Keratinocyte (primary cell): ENCODE data around the gene ACBD6. TPM values are rescaled to one million over a fixed set of nuclear protein-coding genes. Genes with fewer than 3 reads are reported as not detected.

Experiments
- DNase-seq: peaks from one replicate; pipeline ENCODE4 v3.0.0-alpha.2; 2011; ENCODE audit warnings: low read depth, missing footprints, low spot score
- FAIRE-seq: peaks from 2 replicates; lab custom pipeline; 2011; peaks lifted over from hg19 to GRCh38; lab: Jason Lieb, UNC
- H2AFZ ChIP-seq: 2 replicates; pipeline ENCODE4 v1.6.0; 2012; ENCODE audit warnings: low read length, control low read depth, inconsistent platforms; ENCODE audit not compliant: control insufficient read depth
- H3K27ac ChIP-seq: 2 replicates; pipeline ENCODE4 v1.5.1; 2011; ENCODE audit warnings: low read length; ENCODE audit not compliant: control insufficient read depth, insufficient read depth
- H3K27me3 ChIP-seq: 3 replicates; pipeline ENCODE4 v1.6.0; 2011; ENCODE audit warnings: low read length; ENCODE audit not compliant: control insufficient read depth, insufficient read depth; ENCODE audit errors: extremely low read depth
- H3K36me3 ChIP-seq, 2 experiments: 2 replicates in 1 of 2; 3 replicates in 1 of 2; pipeline ENCODE4 v1.5.1; 2011; ENCODE audit warnings: low read length in 2 of 2, mild to moderate bottlenecking in 1 of 2; ENCODE audit not compliant: control insufficient read depth in 2 of 2, insufficient read depth in 2 of 2; ENCODE audit errors: extremely low read depth in 1 of 2
- H3K4me1 ChIP-seq: 3 replicates; pipeline ENCODE4 v1.5.1; 2011; ENCODE audit warnings: low read length; ENCODE audit not compliant: control insufficient read depth, insufficient read depth; ENCODE audit errors: extremely low read depth
- H3K4me2 ChIP-seq: 3 replicates; pipeline ENCODE4 v1.6.0; 2011; ENCODE audit warnings: low read depth, low read length; ENCODE audit not compliant: control insufficient read depth, insufficient read depth; ENCODE audit errors: extremely low read depth
- H3K4me3 ChIP-seq, 3 experiments: fragments of 200-600 bp in 1 of 3; sonication (generic) in 1 of 3; 2 replicates in 2 of 3; 3 replicates in 1 of 3; pipeline ENCODE4 v1.5.1; 2011 to 2016; ENCODE audit warnings: low read length in 3 of 3, mild to moderate bottlenecking in 3 of 3, control low read depth in 2 of 3, inconsistent platforms in 1 of 3, low read depth in 1 of 3, mixed read lengths in 1 of 3, mixed run types in 1 of 3, moderate library complexity in 1 of 3; ENCODE audit not compliant: control insufficient read depth in 2 of 3, insufficient read depth in 2 of 3; ENCODE audit errors: extremely low read depth in 1 of 3
- H3K79me2 ChIP-seq: 2 replicates; pipeline ENCODE4 v1.6.0; 2012; ENCODE audit warnings: low read length; ENCODE audit not compliant: control insufficient read depth, insufficient read depth
- H3K9ac ChIP-seq: 3 replicates; pipeline ENCODE4 v1.6.0; 2011; ENCODE audit warnings: low read length; ENCODE audit not compliant: control insufficient read depth, insufficient read depth; ENCODE audit errors: extremely low read depth
- H3K9me1 ChIP-seq: 3 replicates; pipeline ENCODE4 v1.6.0; 2011; ENCODE audit warnings: low read length; ENCODE audit not compliant: control insufficient read depth, insufficient read depth; ENCODE audit errors: extremely low read depth
- H3K9me3 ChIP-seq: 2 replicates; pipeline ENCODE4 v1.5.1; 2012; ENCODE audit warnings: low read depth, low read length; ENCODE audit not compliant: control insufficient read depth
- H4K20me1 ChIP-seq: 3 replicates; pipeline ENCODE4 v1.6.0; 2011; ENCODE audit warnings: low read length; ENCODE audit not compliant: control insufficient read depth, insufficient read depth; ENCODE audit errors: extremely low read depth
- EZH2 ChIP-seq: IDR thresholded peaks from one replicate; pipeline ENCODE4 v1.6.1; 2012; ENCODE audit warnings: inconsistent platforms, mild to moderate bottlenecking, low read length, moderate library complexity
- dilution Hi-C: fragments of 300-500 bp; cut with MboI; formaldehyde crosslinking; loops from one replicate; pipeline ENCODE4 v1.7.0; 2020; ENCODE audit warnings: low sequenced_read_pairs; ENCODE audit not compliant: extremely low pct_ligation_motif_present
- polyA plus RNA-seq, 5 experiments: library from polyadenylated mRNA; depleted of rRNA in 3 of 5; stranded (reverse) in 3 of 5; stranded (forward) in 1 of 5; unstranded in 1 of 5; fragments of >200 nt; gene quantifications; 1 replicate in 1 of 5; 2 replicates in 3 of 5; 3 replicates in 1 of 5; pipeline versions ENCODE4 v1.2.1 to v1.2.3, GENCODE V29; 2011 to 2012; ENCODE audit warnings: missing spikeins in 2 of 5, low read depth in 1 of 5, low replicate concordance in 1 of 5
- TF ChIP-seq, protein P1 (sequence below), 3 experiments: IDR thresholded peaks in 1 of 3; conservative IDR thresholded peaks in 1 of 3; optimal IDR thresholded peaks in 1 of 3; 2 replicates in 2 of 3; 3 replicates in 1 of 3; pipeline versions ENCODE3 to v1.5.1; 2011; ENCODE audit warnings: low read length in 3 of 3, mild to moderate bottlenecking in 3 of 3, moderate library complexity in 2 of 3, control low read depth in 1 of 3, inconsistent platforms in 1 of 3; ENCODE audit not compliant: insufficient read depth in 2 of 3; ENCODE audit errors: extremely low read depth in 1 of 3

Gene ACBD6
- polyA plus RNA-seq, 1 donor (not counting 4 experiments of a cell fraction or from before 2014, with no cell fraction given), result 47.5 TPM

DNA sequence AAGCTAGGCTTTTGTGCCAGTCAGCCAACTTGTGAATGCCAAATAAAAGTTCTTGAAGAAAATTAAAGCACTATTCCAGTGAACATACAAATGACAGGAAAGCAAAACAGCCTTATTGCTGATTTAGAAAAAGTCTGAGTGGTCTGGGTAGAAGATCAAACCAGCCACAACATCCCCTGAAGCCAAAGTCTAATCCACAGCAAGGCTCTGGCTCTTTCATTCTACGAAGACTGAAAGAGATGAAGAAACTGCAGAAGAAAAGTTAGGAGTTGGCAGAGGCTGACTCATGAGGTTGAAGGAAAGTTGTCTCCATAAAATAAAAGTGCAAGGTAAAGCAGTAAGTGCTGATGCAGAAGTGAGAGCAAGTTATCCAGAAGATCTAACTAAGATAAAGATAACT is 206.4 kb downstream of the ACBD6 start:
- dilution Hi-C loops, result no loop called here
- FAIRE-seq, result no peak

DNA sequence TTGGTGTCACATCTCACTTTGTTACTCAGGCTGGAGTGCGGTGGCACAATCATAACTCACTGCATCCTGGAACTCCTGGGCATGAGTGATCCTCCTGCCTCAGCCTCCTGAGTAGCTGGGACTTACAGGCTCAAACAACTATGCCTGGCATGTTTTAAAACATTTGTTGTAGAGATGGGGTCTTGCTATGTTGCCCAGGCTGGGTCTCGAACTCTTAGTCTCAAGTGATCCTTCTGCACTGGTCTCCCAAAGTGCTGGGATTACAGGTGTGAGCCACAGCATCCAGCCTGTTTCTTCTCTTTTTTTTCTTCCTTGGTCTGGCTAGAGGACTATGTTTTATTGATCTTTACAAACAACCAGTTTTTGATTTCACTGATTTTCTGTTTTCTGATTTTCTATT is 207.7 kb downstream of the ACBD6 start:
- H3K9me1 ChIP-seq, result no peaks in the 10 kb centered on the region
- FAIRE-seq (no peak), DNase-seq (no peak)
- H3K79me2 ChIP-seq, result no peaks in the 10 kb centered on the region
- no peaks in the 10 kb centered on the region for H3K4me1 ChIP-seq
- no peak overlapping the region for H3K9ac ChIP-seq
- H3K9me3 ChIP-seq, result no peaks in the 10 kb centered on the region
- H3K27me3 ChIP-seq, result no peaks in the 10 kb centered on the region
- H4K20me1 ChIP-seq, result no peaks in the 10 kb centered on the region
- no peak overlapping the region for H2AFZ ChIP-seq
- no peaks in the 10 kb centered on the region for H3K36me3 ChIP-seq
- H3K4me2 ChIP-seq, result no peak overlapping the region
- dilution Hi-C loops, result no loop called here
- no peak overlapping the region for H3K4me3 ChIP-seq
- TF ChIP-seq, protein P1, sequence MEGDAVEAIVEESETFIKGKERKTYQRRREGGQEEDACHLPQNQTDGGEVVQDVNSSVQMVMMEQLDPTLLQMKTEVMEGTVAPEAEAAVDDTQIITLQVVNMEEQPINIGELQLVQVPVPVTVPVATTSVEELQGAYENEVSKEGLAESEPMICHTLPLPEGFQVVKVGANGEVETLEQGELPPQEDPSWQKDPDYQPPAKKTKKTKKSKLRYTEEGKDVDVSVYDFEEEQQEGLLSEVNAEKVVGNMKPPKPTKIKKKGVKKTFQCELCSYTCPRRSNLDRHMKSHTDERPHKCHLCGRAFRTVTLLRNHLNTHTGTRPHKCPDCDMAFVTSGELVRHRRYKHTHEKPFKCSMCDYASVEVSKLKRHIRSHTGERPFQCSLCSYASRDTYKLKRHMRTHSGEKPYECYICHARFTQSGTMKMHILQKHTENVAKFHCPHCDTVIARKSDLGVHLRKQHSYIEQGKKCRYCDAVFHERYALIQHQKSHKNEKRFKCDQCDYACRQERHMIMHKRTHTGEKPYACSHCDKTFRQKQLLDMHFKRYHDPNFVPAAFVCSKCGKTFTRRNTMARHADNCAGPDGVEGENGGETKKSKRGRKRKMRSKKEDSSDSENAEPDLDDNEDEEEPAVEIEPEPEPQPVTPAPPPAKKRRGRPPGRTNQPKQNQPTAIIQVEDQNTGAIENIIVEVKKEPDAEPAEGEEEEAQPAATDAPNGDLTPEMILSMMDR (optimal IDR thresholded peaks at IDR 0.05 in 1 of 3, IDR thresholded peaks at IDR 0.05 in 1 of 3, conservative IDR thresholded peaks at IDR 0.05 in 1 of 3; ENCODE audit: extremely low read depth in 1 of 3, insufficient read depth in 2 of 3, low read length in 3 of 3), result no peak
- no peak for TF ChIP-seq EZH2
- no peak overlapping the region for H3K27ac ChIP-seq

More for the DNA sequence above, 206.4 kb downstream of the ACBD6 start:
- no peak for DNase-seq
- Histone ChIP-seq H3K36me3 (no peaks in the 10 kb centered on the region), H3K79me2 (no peaks in the 10 kb centered on the region), H3K4me1 (no peaks in the 10 kb centered on the region), H3K4me2 (no peak overlapping the region), H3K9ac (no peak overlapping the region), H4K20me1 (no peaks in the 10 kb centered on the region), H2AFZ (no peak overlapping the region), H3K27me3 (no peaks in the 10 kb centered on the region), H3K4me3 (no peak overlapping the region), H3K9me1 (no peaks in the 10 kb centered on the region), H3K27ac (no peak overlapping the region), H3K9me3 (no peaks in the 10 kb centered on the region)
- TF ChIP-seq EZH2, result no peak
- TF ChIP-seq, protein P1 (optimal IDR thresholded peaks at IDR 0.05 in 1 of 3, IDR thresholded peaks at IDR 0.05 in 1 of 3, conservative IDR thresholded peaks at IDR 0.05 in 1 of 3; ENCODE audit: extremely low read depth in 1 of 3, insufficient read depth in 2 of 3, low read length in 3 of 3), result no peak
